DOHH2 (cell line): ENCODE results near the gene CEP41.

Experiments used
- CTCF ChIP-seq: fragments of 200-600 bp; sonication (generic); IDR thresholded peaks from one replicate; pipeline ENCODE4 v1.5.1; 2014; ENCODE audit warnings: antibody characterized with exemption, mild to moderate bottlenecking, low read depth, low read length; ENCODE audit not compliant: poor library complexity, severe bottlenecking
- EZH2phosphoT487 ChIP-seq: fragments of 200-600 bp; sonication (generic); IDR thresholded peaks from 2 replicates; pipeline ENCODE4 v1.6.1; 2017; ENCODE audit warnings: borderline replicate concordance, mild to moderate bottlenecking, antibody characterized with exemption, low read length, moderate library complexity, mixed read lengths

- TF ChIP-seq CTCF (no peak), EZH2phosphoT487 (no peak)
Measured at GRCh38 chr7:130366564-130366963, 74.3 kb downstream of the CEP41 start.
